Measurements from ENCODE around the gene NRN1L.
"Not testable (repeated sequence)": the region's sequence is repeated elsewhere in the genome, so short reads cannot be mapped to it uniquely, and the experiment has no call there.

NRN1L gene

DNA sequence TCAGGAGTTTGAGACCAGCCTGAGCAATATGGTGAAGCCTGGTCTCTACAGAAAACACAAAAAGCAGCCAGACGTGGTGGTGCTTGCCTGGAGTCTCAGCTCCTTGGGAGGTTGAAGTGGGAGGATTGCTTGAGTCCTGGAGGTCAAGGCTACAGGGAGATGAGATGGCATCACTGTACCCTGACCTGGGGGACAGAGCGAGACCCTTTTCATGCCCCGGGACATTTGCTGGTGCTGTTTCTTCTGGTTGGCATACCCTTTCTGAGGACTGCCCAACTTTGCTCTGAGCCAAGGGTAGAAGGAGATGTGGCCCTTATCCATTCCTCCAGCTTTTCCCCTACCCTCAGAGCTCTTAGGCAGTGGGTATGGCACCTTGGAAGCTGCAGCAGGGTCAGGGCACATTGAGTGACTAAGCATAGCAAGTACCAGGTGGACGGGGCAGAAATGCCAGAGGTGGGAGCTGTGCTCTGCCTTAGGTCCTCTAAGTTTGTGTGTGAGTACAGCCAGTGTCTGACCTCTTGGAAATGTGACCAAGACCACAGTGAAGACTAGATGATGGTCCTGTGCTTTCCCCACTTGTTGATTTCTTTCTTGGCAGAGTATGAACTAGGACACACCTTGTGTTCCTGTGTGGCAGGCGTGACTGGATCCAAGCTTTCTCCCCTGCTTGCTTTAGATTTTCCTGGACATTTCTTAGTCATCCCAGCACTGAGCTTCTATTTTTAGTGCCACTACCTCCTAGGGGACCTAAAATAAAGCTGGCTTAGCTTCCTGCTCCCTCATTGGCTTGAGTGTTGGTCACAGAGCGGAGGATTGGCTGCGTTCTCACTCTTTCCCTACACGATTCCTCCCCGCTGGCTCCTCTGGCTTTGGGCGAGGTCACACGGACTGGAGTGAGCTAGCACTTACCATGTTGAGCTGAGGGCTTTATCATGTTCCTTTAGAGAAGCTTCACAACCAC, 21.8 kb upstream of the NRN1L start:
- TF ChIP-seq, protein P1, sequence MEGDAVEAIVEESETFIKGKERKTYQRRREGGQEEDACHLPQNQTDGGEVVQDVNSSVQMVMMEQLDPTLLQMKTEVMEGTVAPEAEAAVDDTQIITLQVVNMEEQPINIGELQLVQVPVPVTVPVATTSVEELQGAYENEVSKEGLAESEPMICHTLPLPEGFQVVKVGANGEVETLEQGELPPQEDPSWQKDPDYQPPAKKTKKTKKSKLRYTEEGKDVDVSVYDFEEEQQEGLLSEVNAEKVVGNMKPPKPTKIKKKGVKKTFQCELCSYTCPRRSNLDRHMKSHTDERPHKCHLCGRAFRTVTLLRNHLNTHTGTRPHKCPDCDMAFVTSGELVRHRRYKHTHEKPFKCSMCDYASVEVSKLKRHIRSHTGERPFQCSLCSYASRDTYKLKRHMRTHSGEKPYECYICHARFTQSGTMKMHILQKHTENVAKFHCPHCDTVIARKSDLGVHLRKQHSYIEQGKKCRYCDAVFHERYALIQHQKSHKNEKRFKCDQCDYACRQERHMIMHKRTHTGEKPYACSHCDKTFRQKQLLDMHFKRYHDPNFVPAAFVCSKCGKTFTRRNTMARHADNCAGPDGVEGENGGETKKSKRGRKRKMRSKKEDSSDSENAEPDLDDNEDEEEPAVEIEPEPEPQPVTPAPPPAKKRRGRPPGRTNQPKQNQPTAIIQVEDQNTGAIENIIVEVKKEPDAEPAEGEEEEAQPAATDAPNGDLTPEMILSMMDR (IDR thresholded peaks at IDR 0.05; ENCODE audit: low read depth, low read length): no peak
- H3K4me3 ChIP-seq (ENCODE audit: low read depth, low read length): no peak overlapping the region

DNA sequence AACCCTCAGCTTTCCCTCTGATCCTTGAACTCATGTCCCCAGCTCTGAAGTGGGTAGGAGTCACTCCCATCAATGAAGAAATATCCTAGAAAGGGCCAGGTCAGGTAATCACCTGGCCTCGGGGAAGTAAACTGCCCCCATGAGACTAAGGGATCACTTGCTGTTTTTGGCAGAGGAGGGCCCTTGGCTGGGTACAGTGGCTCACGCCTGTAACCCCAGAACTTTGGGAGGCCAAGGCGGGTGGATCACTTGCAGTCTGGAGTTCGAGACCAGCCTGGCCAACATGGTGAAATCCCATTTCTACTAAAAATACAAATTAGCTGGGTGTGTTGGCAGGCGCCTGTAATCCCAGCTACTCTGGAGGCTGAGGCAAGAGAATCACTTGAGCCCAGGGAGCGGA, 20.6 kb upstream of the NRN1L start:
- H3K4me3 ChIP-seq (ENCODE audit: low read depth, low read length): not testable (repeated sequence)

DNA sequence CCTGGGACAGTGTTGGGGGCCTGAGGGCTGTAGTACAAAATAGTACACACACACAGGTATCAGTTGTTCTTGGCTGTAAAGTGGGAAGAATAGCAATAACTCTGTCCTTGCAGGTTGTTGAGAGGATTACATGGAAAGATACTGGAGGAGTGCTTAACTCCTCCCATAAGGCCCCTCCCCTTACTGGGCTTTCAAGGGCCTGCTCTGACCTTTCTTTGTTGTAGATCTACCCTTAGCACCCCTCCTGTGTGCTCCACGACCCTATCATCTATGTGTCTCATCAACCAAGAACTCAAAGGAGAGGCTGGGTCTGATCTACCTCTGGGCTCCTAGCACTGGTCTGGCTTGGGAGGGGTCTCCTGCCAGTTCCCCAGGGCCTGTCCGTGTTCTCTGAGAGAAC, 20.1 kb upstream of the NRN1L start:
- TF ChIP-seq, protein P1 (IDR thresholded peaks at IDR 0.05; ENCODE audit: low read depth, low read length): no peak
- no peak overlapping the region for H3K4me3 ChIP-seq (ENCODE audit: low read depth, low read length)

DNA sequence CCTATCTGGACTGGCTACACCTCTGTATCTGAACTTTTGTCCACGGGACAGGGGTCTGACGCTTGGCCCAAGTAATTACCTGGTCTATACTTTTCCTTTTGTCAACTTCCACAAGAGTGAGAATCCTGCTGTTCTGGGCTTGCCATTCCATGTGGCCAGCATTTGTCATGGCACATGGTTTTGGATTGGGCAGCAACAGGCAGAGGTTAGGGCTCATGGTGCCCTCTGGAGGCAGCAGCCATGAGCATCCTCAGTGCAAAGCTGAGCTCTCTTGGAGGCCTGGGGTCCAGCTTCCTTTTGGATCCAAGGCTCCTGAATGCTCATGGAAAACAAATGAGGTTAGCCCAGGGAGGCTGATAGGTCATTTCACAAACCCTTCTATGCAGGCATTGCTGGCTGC, 19.4 kb upstream of the NRN1L start:
- no peak overlapping the region for H3K4me3 ChIP-seq (ENCODE audit: low read depth, low read length)
- TF ChIP-seq, protein P1 (IDR thresholded peaks at IDR 0.05; ENCODE audit: low read depth, low read length): no peak

DNA sequence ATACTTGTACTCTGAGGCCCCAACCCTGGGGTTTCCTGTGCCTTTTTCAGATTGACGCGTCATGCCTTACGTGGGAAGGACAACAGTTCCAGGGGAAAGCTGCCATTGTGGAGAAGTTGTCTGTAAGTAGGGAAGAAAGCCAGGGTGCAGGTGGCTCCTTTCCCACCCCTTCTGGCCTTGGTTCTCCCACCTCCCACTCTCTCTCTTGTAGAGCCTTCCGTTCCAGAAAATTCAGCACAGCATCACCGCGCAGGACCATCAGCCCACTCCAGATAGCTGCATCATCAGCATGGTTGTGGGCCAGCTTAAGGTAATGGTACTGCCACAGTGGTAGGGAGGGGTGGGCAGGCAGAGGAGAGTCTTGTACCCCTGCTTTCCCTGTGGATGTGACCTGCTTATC, 16.4 kb upstream of the NRN1L start:
- TF ChIP-seq, protein P1 (IDR thresholded peaks at IDR 0.05; ENCODE audit: low read depth, low read length): no peak
- H3K4me3 ChIP-seq (ENCODE audit: low read depth, low read length): no peak overlapping the region

DNA sequence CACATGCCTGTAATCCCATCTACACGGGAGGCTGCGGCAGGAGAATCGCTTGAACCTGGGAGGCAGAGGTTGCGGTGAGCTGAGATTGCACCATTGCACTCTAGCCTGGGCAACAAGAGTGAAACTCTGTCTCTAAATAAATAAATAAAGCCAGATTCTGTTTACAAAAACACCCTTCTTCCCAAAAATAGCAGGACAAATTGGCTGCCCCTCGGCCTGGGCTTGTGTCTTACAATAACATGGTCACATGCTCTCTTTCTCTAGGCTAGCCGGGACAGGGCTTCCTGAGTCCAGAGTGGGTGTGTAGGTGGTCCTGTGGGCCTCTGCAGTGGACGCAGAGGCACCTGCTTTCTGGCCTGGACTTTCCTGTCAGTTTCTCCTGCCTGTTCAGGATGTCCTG, 15.0 kb upstream of the NRN1L start:
- TF ChIP-seq, protein P1 (IDR thresholded peaks at IDR 0.05; ENCODE audit: low read depth, low read length): no peak
- no peak overlapping the region for H3K4me3 ChIP-seq (ENCODE audit: low read depth, low read length)

DNA sequence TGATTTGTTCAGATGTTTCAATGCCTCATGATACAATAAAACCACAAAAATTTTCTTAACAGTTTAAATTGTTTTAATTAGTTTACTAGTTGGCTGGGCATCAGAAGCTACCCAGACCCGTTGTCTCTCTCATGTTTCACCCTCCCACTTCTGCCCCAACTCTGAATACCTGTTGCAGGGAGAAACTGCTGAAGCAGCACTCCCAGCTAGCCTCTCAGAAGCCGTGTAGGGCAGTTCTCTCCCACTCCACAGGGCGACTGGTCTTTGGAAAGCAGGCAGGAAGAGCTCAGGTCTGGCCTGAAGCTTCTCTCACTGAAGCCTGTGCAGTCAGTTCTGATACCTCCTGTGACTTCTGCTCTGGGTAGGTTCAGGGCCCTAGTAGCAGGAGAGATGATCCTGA, 13.4 kb upstream of the NRN1L start:
- no peak overlapping the region for H3K4me3 ChIP-seq (ENCODE audit: low read depth, low read length)
- TF ChIP-seq, protein P1 (IDR thresholded peaks at IDR 0.05; ENCODE audit: low read depth, low read length): no peak
